ENCODE measurements around the gene ARHGAP33.
A peak's percentile ranks its signal among the peaks of the same experiment; 100 is the strongest.
"Not testable (repeated sequence)": the region's sequence is repeated elsewhere in the genome, so short reads cannot be mapped to it uniquely, and the experiment has no call there.

The ARHGAP33 gene

DNA sequence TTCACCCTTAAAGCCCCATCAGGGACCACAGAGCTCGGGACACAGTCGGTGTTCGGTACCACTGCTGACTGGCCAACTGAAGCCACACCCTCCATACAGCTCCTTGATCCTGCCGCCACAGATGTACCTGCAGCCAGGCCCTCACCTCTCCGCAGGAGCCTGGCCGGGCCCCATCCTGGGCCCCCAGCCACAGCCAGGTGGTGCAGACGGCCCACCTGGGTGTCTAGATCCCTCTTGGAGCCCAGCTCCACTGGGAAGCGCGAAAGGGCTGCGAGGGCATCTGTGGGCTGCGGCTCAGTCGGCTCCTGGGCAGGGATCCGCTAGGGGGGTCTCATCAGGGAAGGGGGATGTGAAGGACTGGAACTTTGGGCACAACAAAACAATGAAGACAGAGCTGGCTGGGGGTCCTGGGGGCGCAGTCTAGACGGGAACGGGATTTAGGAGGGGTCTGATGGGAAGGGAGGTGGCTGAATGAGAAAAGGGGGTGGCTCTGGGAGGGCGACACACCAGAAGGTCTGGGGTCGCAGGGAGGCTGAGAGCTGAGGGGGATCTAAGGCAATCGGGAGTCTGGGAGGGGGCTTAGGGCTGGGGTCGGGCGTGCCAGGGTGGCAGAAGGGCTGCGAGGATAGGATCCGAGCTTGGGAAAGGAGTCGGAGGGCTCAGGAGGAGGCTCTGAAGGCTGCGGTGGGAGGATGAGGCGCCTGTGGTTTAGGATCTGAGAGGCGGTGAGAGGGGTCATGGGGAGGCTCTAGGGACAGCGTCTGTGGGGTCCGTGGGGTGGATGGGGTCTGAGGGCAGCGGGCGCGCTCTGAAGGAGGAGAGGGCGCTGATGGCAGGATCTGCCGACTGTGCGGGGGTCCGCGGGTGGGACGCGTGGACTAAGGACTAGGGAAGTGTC, 21.5 kb downstream of the ARHGAP33 start:
- no peak for DNase-seq

DNA sequence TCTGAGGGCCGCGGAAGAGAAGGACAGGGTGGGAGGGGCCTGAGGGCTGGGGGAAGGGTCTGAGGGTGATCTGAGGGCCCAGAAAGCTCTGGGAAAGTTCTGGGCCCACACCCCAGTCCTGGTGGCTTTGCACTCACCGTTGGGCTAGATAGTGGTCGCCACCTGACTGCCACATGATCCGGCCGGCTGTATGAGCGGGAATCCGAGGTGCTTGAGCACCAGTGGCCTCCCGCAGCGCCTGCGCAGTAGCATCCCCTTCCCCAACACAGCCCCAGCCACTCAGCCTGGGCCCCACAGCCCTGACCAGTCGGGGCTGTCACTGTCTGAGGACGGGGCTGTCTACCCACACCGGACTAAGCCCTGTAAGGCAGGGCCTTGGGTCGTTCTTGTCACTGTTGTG, 22.3 kb downstream of the ARHGAP33 start:
- peak; percentile 31 to 49 for DNase-seq

DNA sequence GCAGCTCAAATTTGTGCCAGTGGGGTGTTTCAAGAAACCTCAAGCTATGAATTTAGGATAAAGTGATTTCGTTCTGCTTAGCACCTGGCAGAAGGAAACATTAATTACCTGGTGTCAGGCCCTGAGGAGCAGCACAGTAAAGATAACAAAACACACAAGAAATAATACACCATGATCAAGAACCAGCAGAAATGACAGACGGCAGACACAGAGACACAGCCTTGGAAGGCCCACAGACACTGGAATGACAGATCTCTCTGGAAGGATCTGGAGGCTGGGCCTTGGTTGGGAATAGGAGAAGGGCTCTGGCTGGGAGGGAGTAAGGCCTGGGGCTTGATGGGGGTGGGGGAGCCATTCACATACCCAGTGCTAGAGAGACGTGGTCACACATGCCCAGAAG, 26.5 kb downstream of the ARHGAP33 start:
- DNase-seq: no peak

DNA sequence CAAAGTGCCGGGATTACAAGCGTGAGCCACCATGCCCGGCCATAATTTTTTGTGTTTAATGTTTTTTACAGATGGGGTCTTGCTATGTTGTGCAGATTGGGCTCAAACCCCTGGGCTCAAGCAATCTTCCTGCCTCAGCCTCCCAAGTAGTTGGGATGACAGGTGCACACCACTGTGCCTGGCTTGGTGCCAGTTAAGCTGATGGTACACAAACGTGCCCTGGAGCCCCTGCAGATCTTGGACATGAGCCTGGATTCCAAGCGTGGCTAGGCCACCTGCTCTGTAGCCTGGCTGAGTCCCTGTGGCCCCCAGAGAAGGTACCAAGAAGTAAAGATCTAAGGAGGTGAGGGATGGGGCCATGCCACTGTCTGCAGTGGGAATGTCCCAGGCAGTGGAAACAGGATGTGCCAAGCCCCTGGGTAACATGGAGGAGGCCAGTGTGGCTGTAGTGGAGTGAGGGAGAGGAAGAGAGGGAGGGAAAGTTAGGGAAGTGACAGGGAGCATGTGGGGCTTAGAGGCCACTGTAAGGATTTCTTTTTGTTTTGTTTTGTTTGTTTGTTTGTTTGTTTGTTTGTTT, 30.2 kb downstream of the ARHGAP33 start:
- DNase-seq: no peak

DNA sequence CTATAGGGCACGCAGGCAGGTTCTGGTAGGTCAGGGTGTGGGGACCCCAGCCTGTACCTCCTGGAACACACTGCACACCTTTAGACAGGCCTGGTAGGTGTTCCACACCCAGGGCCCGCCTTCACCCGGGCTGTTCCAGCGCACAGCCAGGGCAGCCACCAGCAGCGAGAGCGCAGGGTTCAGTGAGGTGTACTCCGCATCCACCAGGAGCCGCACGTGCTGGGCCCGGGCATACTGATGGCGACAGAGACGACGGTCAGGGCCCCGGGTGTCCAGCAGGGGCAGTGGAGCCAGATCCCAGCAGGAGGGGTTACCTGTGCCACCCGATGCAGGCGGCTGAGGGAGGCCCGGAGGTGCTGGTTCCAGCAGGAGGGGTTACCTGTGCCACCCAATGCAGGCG, 31.2 kb downstream of the ARHGAP33 start:
- DNase-seq: no peak

DNA sequence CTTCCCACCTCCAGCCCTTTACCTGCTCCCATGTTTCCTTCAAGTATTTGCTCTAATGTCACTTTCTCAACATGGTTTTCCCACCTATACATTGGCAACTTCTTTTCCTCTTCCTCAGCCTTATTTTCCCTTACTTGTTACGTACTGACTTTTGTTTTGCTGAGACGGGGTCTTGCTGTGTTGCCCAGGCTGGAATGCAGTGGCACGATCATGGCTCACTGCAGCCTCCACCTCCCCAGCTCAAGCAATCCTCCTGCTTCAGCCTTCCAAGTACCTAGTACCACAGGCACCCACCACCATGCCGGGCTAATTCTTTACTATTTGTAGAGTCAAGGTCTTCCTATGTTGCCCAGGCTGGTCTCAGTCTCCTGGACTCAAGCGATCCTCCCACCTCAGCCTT, 32.3 kb downstream of the ARHGAP33 start:
- no peak for DNase-seq

DNA sequence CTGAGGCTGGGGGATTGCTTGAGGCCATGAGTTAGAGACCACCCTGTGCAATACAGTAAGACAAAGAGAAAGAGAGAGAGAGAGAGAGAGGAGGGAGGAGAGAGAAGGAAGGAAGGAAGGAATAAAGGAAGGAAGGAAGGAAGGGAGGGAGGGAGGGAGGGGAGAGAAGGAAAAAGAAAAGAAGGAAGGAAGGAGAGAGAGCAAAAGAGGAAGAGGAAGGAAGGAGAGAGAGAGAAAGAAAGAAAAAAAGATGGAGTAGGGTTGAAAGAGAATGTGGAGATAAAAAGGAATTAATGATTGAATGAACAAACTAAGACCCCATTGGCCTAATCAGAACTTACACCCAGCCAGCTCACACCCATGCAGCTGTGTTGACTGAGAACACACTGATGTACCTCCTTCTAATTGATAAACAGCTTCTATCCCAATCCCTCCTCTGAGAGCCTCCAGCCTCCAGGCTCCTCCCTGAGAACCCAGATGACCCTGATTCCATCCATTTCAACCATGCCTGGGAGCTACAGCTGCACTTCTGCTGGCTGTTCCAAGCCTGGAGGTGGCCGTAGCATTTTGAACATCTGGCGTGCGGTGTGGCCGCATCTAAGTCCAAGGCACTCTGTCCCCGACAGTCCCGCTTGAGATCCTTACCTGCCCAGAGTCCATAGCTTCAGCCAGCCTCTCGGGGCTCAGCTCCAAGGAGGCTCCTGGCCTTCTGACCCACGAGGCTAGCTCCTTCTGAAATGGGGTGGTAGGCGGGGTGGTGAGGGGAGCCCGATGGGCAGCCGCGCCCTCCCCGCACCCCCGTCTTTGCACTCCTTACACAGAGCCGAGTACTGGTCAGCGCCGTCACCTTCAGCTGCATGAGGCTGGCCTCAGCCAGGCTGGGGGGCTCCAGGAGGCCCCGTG, 36.2 kb downstream of the ARHGAP33 start:
- DNase-seq: no peak

DNA sequence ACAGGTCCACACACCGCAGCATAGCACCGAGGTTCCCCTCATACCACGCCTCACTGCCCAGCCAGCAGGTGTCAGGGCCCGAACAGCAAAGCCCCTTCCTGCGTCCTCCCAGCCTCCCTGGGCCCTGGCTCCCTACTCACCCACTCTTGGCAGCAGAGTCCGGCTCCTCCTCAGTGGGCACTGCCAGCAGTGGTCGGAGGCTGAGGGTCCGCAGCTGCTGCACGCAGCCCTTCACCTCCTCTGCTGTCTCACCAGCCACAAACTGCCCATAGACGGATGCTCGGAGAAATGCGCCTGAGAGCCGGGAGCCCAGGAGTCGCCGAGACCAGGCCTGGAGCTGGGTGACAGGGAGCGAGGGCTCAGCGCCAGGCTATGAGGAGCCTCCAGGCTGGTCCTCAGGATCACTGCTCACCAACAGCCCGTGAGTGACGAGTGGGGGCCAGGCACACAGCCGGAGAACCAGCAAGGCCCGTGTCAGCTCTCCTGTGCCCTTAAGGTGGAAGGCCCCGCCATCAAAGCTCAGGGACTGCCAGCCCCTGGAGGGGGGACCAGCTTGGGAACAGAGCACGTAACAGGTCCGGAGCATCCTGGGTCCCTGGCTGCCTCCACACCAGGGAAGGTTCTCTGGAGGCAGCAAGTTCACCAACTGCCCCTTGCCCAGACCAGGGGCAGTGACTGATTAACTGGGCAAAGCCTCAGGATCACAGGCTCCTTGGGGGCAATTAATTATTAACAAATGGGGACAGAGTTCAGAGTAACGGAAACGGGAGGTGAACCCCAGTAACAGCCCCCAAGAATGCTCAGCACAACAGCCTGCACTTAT, 37.1 kb downstream of the ARHGAP33 start, which contains the start of gene PRODH2:
Gene PRODH2 (minus strand): TSS at position 626 of the 823 bp plus-strand sequence. CDS start 40 bp downstream, at position 586.
- no peak for DNase-seq

DNA sequence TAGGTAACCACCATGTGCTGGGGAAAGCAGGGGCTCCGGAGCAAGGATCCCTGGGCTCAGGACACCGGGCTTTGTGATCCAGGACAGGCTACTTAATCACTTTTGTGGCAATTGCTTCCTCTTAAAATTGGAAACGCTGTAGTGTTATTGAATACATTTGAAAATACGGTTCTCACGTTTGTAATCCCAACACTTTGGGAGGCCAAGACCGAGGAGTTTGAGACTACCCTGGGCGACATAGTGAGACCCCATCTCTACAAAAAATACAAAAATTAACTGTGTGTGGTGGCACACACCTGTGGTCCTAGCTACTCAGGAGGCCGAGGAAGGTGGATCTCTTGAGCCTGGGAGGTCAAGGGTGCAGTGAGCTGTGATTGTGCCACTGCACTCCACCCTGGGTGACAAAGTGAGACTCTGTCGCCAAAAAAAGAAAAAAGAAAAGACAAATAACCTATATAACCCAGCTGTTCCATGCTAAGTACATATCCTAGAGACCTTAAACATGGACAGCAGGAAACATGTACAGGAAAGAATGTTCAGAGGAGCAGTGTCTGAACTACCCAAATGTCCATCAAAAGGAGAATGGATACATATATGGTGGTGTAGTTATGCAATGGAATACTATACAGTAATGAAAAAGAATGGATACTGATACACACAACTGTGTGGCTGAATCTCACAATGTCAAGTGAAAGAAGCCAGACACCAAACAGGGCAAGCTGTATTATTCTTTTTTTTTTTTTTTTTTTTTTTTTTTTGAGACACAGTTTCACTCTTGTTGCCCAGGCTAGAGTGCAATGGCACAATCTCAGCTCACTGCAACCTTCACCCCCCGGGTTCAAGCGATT, 37.9 kb downstream of the ARHGAP33 start:
- DNase-seq: no peak

DNA sequence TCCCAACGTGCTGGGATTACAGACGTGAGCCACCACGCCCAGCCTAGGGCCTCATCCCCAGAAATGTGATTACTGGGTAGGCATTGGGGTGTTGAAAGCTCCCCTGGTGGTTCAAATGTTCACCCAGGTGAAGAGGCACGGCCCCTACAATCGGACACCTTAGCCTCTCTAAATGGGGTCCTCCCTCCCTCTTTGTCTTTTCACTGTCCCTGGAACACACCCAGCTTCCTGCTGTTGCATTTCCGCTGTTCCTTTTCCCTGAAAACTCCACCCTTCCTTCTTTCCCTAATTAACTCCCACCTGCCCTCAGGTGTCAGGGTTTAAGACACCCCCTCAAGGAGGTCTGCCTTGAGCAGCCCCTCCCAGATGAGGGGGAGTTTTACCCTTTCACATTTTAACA, 40.9 kb downstream of the ARHGAP33 start:
- no peak for DNase-seq

DNA sequence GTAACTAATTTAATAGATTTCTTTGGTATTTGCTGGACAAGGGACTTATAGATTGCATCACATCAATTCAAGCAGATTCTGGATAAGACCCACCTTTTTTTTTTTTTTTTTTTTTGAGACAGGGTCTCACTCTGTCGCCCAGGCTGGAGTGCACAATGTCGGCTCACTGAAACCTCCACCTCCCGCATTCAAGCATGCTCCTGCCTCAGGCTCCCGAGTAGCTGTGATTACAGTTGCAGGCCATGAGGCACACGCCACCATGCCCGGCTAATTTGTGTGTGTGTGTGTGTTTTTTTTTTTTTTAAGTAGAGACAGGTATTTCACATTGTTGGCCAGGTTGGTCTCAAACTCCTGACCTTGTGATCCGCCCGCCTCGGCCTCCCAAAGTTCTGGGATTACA, 41.5 kb downstream of the ARHGAP33 start:
- no peak for DNase-seq

DNA sequence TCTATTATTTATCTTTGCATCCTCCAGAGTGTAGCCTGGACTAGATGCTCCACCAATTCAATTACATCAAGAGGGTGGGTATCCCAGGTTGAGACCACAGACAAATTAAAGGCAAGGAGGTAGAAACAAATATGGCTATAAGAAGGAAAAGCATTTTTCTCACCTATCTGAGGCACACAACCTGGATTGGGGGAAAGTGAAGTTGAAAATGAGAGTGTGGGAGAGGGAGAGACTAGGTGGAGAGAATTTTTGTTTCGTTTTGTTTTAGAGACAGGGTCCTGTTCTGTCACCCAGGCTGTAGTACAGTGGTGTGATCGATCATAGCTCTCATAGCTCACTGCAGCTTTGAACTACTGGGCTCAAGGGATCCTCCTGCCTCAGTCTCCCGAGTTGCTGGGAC, 43.1 kb downstream of the ARHGAP33 start:
- no peak for DNase-seq

DNA sequence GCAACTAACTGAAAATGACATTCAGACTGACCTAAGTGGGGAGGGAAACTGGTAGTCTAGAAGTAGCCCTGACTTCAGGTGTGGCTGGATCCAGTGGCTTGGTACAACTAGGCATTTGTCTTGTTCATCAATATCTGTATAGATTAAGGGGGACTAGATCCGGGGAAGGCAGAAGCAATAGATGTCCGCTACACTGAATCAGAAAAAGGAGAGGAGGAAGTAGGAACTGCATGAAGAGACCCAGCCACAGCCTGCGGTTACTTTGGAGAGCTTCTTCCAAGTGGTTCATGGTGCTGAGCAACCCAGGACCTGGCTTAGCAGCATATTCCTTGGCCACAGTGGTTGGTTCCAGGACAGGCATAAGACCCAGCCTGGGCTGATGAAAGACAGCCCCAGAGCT, 47.2 kb downstream of the ARHGAP33 start:
- no peak for DNase-seq

DNA sequence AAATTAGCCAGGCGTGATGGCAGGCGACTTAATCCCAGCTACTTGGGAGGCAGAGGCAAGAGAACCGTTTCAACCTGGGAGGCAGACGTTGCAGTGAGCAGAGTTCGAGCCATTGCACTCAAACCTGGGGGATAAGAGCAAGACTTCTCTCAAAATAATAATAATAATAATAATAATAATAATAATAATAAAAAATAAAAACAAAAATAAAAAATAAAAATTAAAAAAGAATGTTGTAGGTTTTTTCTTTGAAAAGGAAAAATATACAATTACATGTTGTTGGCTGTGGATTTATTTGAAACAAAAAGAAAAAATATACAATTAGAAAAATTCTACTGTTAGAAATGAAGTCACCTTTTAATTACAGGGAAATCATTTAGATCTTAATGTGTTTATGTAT, 48.8 kb downstream of the ARHGAP33 start:
- no peak for DNase-seq

DNA sequence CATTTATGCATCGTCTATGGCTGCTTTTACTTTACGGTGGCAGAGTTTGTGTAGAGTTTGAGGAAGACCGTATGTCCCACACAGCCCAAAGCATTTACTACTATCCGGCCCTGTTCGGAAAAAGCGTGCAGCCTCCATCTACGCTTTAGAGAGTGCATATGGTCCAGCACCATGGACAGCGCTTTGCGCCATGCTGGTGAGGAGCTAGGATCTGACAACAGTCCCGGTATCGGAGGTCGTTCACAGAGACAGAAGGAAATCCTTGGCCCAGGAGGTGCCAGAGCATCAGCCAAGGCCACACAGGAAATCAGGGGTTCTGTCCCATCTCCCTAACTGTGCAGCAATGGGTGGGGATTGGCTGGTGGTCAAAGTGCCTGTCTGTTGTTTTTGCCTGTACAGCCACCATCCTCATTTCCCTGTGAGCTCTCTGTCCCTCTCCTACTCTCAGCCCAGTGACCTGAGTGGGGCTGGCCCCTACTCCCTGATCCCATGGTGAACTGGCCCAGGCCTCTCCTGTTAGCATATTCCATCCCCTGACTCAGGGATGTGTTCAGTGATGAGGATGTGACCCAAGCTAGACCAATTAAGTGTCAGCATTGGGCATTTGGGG, 53.4 kb downstream of the ARHGAP33 start:
- DNase-seq: peak; percentile 62 to 66

DNA sequence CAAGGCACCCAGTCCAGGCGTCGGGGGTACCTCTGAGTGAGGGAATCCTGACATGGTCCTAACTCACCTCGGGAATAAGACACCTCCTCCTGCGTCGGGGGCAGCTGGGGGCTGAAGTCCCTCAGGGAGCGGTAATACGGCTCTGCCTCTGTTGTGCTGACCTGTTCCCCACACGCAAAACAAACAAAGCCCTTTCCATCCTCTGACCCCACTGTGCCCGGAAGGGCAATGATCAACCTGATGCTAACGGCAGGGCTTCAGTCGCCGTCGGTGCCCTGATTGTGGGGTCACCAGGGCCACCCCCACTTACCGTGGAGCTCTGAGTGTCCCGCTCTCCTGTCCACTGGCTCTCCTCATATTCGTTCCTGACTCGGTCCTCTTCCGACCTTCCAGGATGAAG, 55.6 kb downstream of the ARHGAP33 start:
- no peak for DNase-seq

DNA sequence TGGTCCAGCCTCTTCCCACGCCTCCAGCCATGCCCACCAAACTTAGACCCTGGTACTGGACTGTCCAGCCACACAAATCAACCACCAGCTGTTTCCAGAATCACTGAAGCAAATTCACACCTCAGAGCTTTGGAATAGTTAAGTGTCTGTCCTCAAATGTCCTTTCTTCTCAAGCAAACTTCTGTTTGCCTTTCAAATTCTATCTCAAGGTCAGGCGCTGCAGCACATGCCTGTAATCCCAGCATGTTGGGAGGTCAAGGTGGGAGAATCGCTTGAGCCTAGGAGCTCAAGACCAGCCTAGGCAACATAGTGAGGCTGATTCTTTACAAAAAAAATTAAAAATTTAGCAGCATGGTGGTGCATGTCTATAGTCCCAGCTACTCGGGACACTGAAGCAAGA, 56.7 kb downstream of the ARHGAP33 start:
- no peak for DNase-seq

DNA sequence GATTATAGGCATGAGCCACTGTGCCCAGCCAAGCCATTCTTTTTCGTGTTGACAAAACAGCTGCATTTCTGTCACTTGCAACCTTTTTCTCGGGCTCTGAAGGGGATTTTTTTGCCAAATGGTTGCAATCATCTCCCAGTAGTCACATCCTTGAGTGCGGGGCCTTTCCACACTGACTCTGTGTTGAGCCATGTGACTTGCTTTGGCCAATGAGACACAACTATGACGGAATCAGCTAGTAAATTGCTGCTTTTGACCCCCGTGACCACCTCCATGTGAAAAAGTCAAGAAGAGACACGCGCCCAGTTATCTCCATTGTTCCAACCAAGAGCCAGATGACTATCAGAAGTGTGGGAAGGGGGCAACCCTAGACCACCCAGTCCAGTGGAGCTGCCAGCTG, 58.6 kb downstream of the ARHGAP33 start:
- no peak for DNase-seq

DNA sequence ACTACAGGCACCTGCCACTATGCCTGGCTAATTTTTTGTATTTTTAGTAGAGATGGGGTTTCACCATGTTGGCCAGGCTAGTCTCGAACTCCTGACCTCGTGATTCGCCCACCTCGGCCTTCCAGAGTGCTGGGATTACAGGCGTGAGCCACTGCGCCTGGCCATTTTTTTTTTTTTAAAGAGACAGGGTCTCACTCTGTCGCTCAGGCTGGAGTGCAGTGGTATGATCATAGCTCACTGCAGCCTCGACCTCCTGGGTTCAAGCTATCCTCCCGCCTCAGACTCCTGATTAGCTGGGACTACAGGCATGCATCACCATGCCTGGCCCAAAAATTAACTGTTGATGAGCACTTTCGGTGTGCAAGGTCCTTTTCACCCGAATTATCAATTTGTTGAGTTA, 60.7 kb downstream of the ARHGAP33 start:
- DNase-seq: not testable (repeated sequence)
